Astrocyte (in vitro differentiated cells and primary cell): Measurements from ENCODE around the gene CDK14.

Source experiments
- CTCF ChIP-seq: IDR thresholded peaks from 2 replicates; pipeline ENCODE4 v1.5.1; 2011; ENCODE audit warnings: low read depth, mild to moderate bottlenecking, inconsistent platforms, low read length, moderate library complexity; ENCODE audit not compliant: insufficient read depth
- EZH2 ChIP-seq: IDR thresholded peaks from 2 replicates; pipeline ENCODE4 v1.6.1; 2012; ENCODE audit warnings: mild to moderate bottlenecking, low read length, inconsistent platforms; ENCODE audit not compliant: insufficient read depth

GRCh38 chr7:90642978-90643377 lies 46.9 kb downstream of the CDK14 start:
- TF ChIP-seq CTCF (no peak), EZH2 (no peak)
